DND-41 (cell line): Measurements from ENCODE around the gene TMCC2.

ENCODE experiments used
- ATAC-seq: fragments of 200-7000 bp; cut with Tn5 transposase; 3 replicates; pipeline ENCODE4 v1.9.1; 2021; ENCODE audit warnings: low read depth; ENCODE audit not compliant: insufficient read depth
- DNase-seq: peaks from one replicate; pipeline ENCODE4 v3.0.0-alpha.2; 2020
- H2AFZ ChIP-seq: 2 replicates; pipeline ENCODE4 v1.6.0; 2012; ENCODE audit warnings: low read depth, low read length
- H3K27ac ChIP-seq: 2 replicates; pipeline ENCODE4 v1.5.1; 2012; ENCODE audit warnings: low read length, inconsistent platforms
- H3K27me3 ChIP-seq: fragments of 200-600 bp; sonication (generic); 2 replicates; pipeline ENCODE4 v1.6.0; 2012; ENCODE audit warnings: low read length, mild to moderate bottlenecking, inconsistent platforms; ENCODE audit not compliant: insufficient read depth, poor library complexity
- H3K36me3 ChIP-seq: 2 replicates; pipeline ENCODE4 v1.5.1; 2012; ENCODE audit warnings: low read length, inconsistent platforms; ENCODE audit not compliant: insufficient read depth
- H3K4me1 ChIP-seq: 2 replicates; pipeline ENCODE4 v1.5.1; 2012; ENCODE audit warnings: mild to moderate bottlenecking, low read length; ENCODE audit not compliant: insufficient read depth
- H3K4me2 ChIP-seq: 2 replicates; pipeline ENCODE4 v1.6.0; 2012; ENCODE audit warnings: mild to moderate bottlenecking, moderate library complexity, low read length, inconsistent platforms; ENCODE audit not compliant: insufficient read depth
- H3K4me3 ChIP-seq, 2 experiments: fragments of 200-600 bp in 1 of 2; shearing (Covaris generic) in 1 of 2; 2 replicates each; pipeline ENCODE4 v1.5.1; 2012 to 2016; ENCODE audit warnings: inconsistent platforms in 2 of 2, low read length in 2 of 2, mild to moderate bottlenecking in 2 of 2, low read depth in 1 of 2, moderate library complexity in 1 of 2
- H3K79me2 ChIP-seq: 2 replicates; pipeline ENCODE4 v1.6.0; 2012; ENCODE audit warnings: low read length, inconsistent platforms; ENCODE audit not compliant: insufficient read depth
- H3K9ac ChIP-seq: 2 replicates; pipeline ENCODE4 v1.6.0; 2012; ENCODE audit warnings: low read depth, mild to moderate bottlenecking, inconsistent platforms, low read length, moderate library complexity
- H3K9me3 ChIP-seq: 2 replicates; pipeline ENCODE4 v1.5.1; 2012; ENCODE audit warnings: low read length, moderate library complexity, mild to moderate bottlenecking, inconsistent platforms; ENCODE audit not compliant: insufficient read depth, severe bottlenecking
- H4K20me1 ChIP-seq: 2 replicates; pipeline ENCODE4 v1.6.0; 2012; ENCODE audit warnings: low read length; ENCODE audit not compliant: insufficient read depth
- CTCF ChIP-seq: IDR thresholded peaks from 2 replicates; pipeline ENCODE4 v1.5.1; 2012; ENCODE audit warnings: borderline replicate concordance, low read length, moderate library complexity, mild to moderate bottlenecking; ENCODE audit not compliant: poor library complexity, severe bottlenecking; ENCODE audit errors: extremely low read depth
- EZH2 ChIP-seq: IDR thresholded peaks from 3 replicates; pipeline ENCODE4 v1.6.1; 2012; ENCODE audit warnings: borderline replicate concordance, low read depth, mild to moderate bottlenecking, moderate library complexity, low read length, inconsistent platforms; ENCODE audit not compliant: severe bottlenecking

TMCC2 gene

GRCh38 chr1:205270271-205270670 lies 42.5 kb downstream of the TMCC2 start:
- Histone ChIP-seq H3K27ac (no peak overlapping the region), H3K4me3 (no peak overlapping the region), H4K20me1 (peaks cover 19% of the 10 kb centered on the region), H3K9ac (no peak overlapping the region), H3K27me3 (no peaks in the 10 kb centered on the region), H3K9me3 (no peaks in the 10 kb centered on the region), H3K79me2 (no peaks in the 10 kb centered on the region), H3K36me3 (no peaks in the 10 kb centered on the region), H2AFZ (no peak overlapping the region), H3K4me1 (no peaks in the 10 kb centered on the region), H3K4me2 (no peak overlapping the region)
- TF ChIP-seq CTCF (no peak), EZH2 (no peak)
- ATAC-seq, result no peak
- no peak for DNase-seq

- TF ChIP-seq EZH2 (no peak), CTCF (no peak)
- ATAC-seq, result no peak
- H3K36me3 ChIP-seq, result no peaks in the 10 kb centered on the region
- H3K27me3 ChIP-seq, result no peaks in the 10 kb centered on the region
- no peak for DNase-seq
- H3K79me2 ChIP-seq, result no peaks in the 10 kb centered on the region
- no peak overlapping the region for H3K4me2 ChIP-seq
- no peak overlapping the region for H2AFZ ChIP-seq
- peaks cover 19% of the 10 kb centered on the region for H4K20me1 ChIP-seq
- H3K27ac ChIP-seq, result no peak overlapping the region
- H3K4me3 ChIP-seq, result no peak overlapping the region
- H3K9ac ChIP-seq, result no peak overlapping the region
- H3K9me3 ChIP-seq, result no peaks in the 10 kb centered on the region
- H3K4me1 ChIP-seq, result no peaks in the 10 kb centered on the region
Observed at GRCh38 chr1:205270764-205271163, 43.0 kb downstream of the TMCC2 start.

GRCh38 chr1:205271277-205271676 lies 43.5 kb downstream of the TMCC2 start:
- H3K4me3 ChIP-seq, result no peak overlapping the region
- DNase-seq (no peak), ATAC-seq (no peak)
- H3K27ac ChIP-seq, result no peak overlapping the region
- H3K9me3 ChIP-seq, result no peaks in the 10 kb centered on the region
- H4K20me1 ChIP-seq, result peaks cover 19% of the 10 kb centered on the region
- no peaks in the 10 kb centered on the region for H3K27me3 ChIP-seq
- no peak overlapping the region for H2AFZ ChIP-seq
- H3K79me2 ChIP-seq, result no peaks in the 10 kb centered on the region
- no peak overlapping the region for H3K4me2 ChIP-seq
- no peaks in the 10 kb centered on the region for H3K4me1 ChIP-seq
- no peak overlapping the region for H3K9ac ChIP-seq
- no peaks in the 10 kb centered on the region for H3K36me3 ChIP-seq
- no peak for TF ChIP-seq EZH2
- no peak for TF ChIP-seq CTCF

GRCh38 chr1:205271745-205272144 lies 44.0 kb downstream of the TMCC2 start:
- Histone ChIP-seq H3K36me3 (no peaks in the 10 kb centered on the region), H4K20me1 (peaks cover 19% of the 10 kb centered on the region), H3K9ac (no peak overlapping the region), H3K27me3 (no peaks in the 10 kb centered on the region), H2AFZ (no peak overlapping the region), H3K4me1 (no peaks in the 10 kb centered on the region), H3K79me2 (no peaks in the 10 kb centered on the region), H3K9me3 (no peaks in the 10 kb centered on the region), H3K4me3 (no peak overlapping the region), H3K4me2 (no peak overlapping the region), H3K27ac (no peak overlapping the region)
- no peak for TF ChIP-seq CTCF
- no peak for TF ChIP-seq EZH2
- DNase-seq (no peak), ATAC-seq (no peak)
